Esophagus squamous epithelium (tissue), 5 donors: ENCODE results near the gene FHIT. TPM values are rescaled to one million over a fixed set of nuclear protein-coding genes. Genes with fewer than 3 reads are reported as not detected.
A peak's percentile ranks its signal among the peaks of the same experiment; 100 is the strongest.

Experiments
- DNase-seq: peaks from one replicate; lab custom pipeline; 2025; lab: John Stamatoyannopoulos, UW
- H3K27ac ChIP-seq, 4 donors: fragments of 200-600 bp; sonication (generic); one replicate each; pipeline ENCODE4 v1.5.1; 2016 to 2019; ENCODE audit warnings: mild to moderate bottlenecking in 1 of 4
- H3K27me3 ChIP-seq, 4 donors: fragments of 200-600 bp; sonication (generic); 1 replicate in 3 of 4; 2 replicates in 1 of 4; pipeline versions ENCODE4 v1.5.1 to v1.6.0; 2017 to 2021; ENCODE audit warnings: antibody characterized with exemption in 1 of 4
- H3K36me3 ChIP-seq, 3 donors: fragments of 200-600 bp; sonication (generic); one replicate each; pipeline ENCODE4 v1.5.1; 2016 to 2019
- H3K4me1 ChIP-seq, 3 donors: fragments of 200-600 bp; sonication (generic); one replicate each; pipeline ENCODE4 v1.5.1; 2017 to 2019
- H3K4me3 ChIP-seq, 4 donors: fragments of 200-600 bp; sonication (generic); 1 replicate in 3 of 4; 2 replicates in 1 of 4; pipeline ENCODE4 v1.5.1; 2016 to 2019; ENCODE audit warnings: mild to moderate bottlenecking in 2 of 4, moderate library complexity in 1 of 4
- H3K9me3 ChIP-seq, 3 donors: fragments of 200-600 bp; sonication (generic); one replicate each; pipeline ENCODE4 v1.5.1; 2016 to 2019
- CTCF ChIP-seq, 6 experiments: fragments of 450-650 bp in 4 of 6; fragments of 200-600 bp in 2 of 6; sonication (generic) in 2 of 6; IDR thresholded peaks; one replicate each; pipeline ENCODE4 v1.5.1; 2016 to 2019; ENCODE audit warnings: antibody characterized with exemption in 6 of 6, mild to moderate bottlenecking in 4 of 6, moderate library complexity in 4 of 6
- POLR2A ChIP-seq, 4 donors: fragments of 450-650 bp; IDR thresholded peaks; one replicate each; pipeline ENCODE4 v1.6.1; 2017; ENCODE audit warnings: antibody characterized with exemption in 4 of 4, mild to moderate bottlenecking in 4 of 4, moderate library complexity in 3 of 4
- WGBS, 2 donors: methylation state at CpG; one replicate each; pipeline ENCODE4 v1.1.5; 2018; 5-methylcytosine and 5-hydroxymethylcytosine counted together
- intact Hi-C: fragments of 100-400 bp; cut with DNase I; formaldehyde crosslinking; loops from one replicate; pipeline ENCODE4 v1.15.0; 2022
- total RNA-seq, 4 donors: library from RNA; depleted of rRNA; stranded (reverse); fragments of >200 nt; gene quantifications; one replicate each; pipeline ENCODE4 v1.1.0, GENCODE V29; 2016
- donor health status: DM: yes; HTN: yes; CAD: no.

The FHIT gene
- total RNA-seq, 4 donors from 2014 or later: 0.64 to 5.7 (median 3.1) TPM

GRCh38 chr3:61250784-61251173 lies 473 bp downstream of the FHIT start:
- WGBS, 2 donors: 0 to 2% methylated on average over 3 to 11 of the region's 21 CpGs
- Histone ChIP-seq H3K36me3 (no peaks in the 10 kb centered on the region), H3K4me3 (peak overlapping the region; percentile 57 to 94 (median 77)), H3K4me1 (peaks cover 0 to 20% (median 8%) of the 10 kb centered on the region in 3 donors), H3K9me3 (no peaks in the 10 kb centered on the region), H3K27ac (peak overlapping the region; percentile 68 to 90 (median 78)), H3K27me3 (no peaks in the 10 kb centered on the region)
- TF ChIP-seq POLR2A (IDR thresholded peaks at IDR 0.05) (no peak), CTCF (IDR thresholded peaks at IDR 0.05) (no peak)
- DNase-seq: peak; percentile 8
- intact Hi-C loops: no loop called here

DNA sequence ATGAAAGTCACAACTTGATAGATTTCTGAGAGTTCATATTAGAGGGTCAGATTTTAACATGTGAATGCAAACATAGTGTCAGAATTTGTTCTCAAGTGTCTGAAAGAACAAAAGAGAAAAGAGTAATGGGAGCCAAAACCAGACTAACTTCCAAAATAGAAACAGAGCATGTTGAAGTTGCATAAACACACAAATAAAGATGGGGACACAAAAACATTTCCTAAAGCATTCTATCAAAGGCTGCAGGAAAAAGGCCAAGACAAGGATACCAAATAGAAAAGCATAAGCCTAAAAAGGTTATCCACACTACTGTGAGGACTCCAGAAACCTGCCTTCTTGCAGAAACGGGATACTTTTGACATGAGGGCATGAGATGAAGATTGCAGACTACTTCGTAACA lies 2.8 kb downstream of the FHIT start:
- TF ChIP-seq POLR2A (IDR thresholded peaks at IDR 0.05) (no peak), CTCF (IDR thresholded peaks at IDR 0.05) (no peak)
- no peak overlapping the region for H3K27ac ChIP-seq
- H3K27me3 ChIP-seq: no peaks in the 10 kb centered on the region
- intact Hi-C loops: no loop called here
- H3K4me1 ChIP-seq: peaks cover 0 to 20% (median 8%) of the 10 kb centered on the region in 3 donors
- no peaks in the 10 kb centered on the region for H3K36me3 ChIP-seq
- no peak for DNase-seq
- H3K9me3 ChIP-seq: no peaks in the 10 kb centered on the region
- H3K4me3 ChIP-seq: no peak overlapping the region
- 83 to 85% methylated on average over 2 of the region's 2 CpGs for WGBS, 2 donors

DNA sequence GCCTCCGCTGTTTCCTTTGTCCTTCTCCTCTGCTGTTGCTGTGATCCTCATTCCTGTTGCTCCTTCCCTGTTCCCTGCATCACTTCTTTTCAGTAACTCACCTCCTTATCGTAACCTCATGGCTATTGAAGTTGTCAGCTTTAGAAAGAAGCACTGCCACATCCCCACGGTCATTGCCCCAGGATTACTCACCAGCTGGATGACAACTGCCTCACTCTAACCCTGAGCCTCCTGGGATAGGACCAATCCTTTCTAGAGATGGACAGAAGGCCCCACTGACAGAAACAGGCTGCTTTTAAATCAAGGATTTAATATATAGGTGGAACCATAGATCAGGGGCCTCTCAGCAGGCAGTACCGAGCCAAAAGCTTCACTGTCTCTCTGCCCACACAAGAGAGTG lies 4.1 kb downstream of the FHIT start:
- no peaks in the 10 kb centered on the region for H3K36me3 ChIP-seq
- H3K4me1 ChIP-seq: peaks cover 0 to 18% (median 8%) of the 10 kb centered on the region in 3 donors
- H3K4me3 ChIP-seq: no peak overlapping the region
- WGBS, 2 donors: 66 to 86% methylated on average over 4 of the region's 4 CpGs
- TF ChIP-seq POLR2A (IDR thresholded peaks at IDR 0.05) (no peak), CTCF (IDR thresholded peaks at IDR 0.05) (no peak)
- H3K27me3 ChIP-seq: no peaks in the 10 kb centered on the region
- intact Hi-C loops: no loop called here
- H3K27ac ChIP-seq: no peak overlapping the region
- DNase-seq: no peak
- H3K9me3 ChIP-seq: no peaks in the 10 kb centered on the region

DNA sequence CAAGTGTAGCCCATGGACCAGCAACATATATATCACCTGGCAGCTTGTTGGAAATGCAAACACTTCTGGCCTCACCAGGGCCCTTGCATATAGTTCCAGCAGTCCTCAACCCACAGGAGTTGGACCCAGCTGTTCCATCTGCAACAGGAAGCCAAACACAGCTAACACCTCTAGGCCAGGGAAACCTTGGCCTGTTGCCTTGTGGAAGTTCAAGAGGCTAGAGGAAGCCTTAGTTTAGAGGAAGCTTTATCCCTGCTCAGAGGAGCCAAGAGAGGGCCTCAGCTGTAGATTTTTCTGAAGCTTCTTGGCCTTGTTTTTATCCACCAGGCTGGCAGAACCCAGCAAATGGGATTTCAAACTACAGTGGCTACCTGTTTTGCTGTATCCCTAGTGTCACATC lies 11.4 kb downstream of the FHIT start:
- DNase-seq: no peak
- H3K27ac ChIP-seq: no peak overlapping the region
- TF ChIP-seq POLR2A (IDR thresholded peaks at IDR 0.05) (no peak), CTCF (IDR thresholded peaks at IDR 0.05) (no peak)
- no peaks in the 10 kb centered on the region for H3K9me3 ChIP-seq
- H3K4me3 ChIP-seq: no peak overlapping the region
- no peaks in the 10 kb centered on the region for H3K36me3 ChIP-seq
- peaks cover 0 to 6% (median 0%) of the 10 kb centered on the region in 3 donors for H3K4me1 ChIP-seq
- no peaks in the 10 kb centered on the region for H3K27me3 ChIP-seq
- intact Hi-C loops: no loop called here

GRCh38 chr3:61237858-61238257 lies 13.4 kb downstream of the FHIT start:
- intact Hi-C loops: no loop called here
- Histone ChIP-seq H3K27ac (no peak overlapping the region), H3K27me3 (no peaks in the 10 kb centered on the region), H3K4me1 (peaks cover 0 to 6% (median 0%) of the 10 kb centered on the region in 3 donors), H3K36me3 (no peaks in the 10 kb centered on the region), H3K4me3 (no peak overlapping the region), H3K9me3 (no peaks in the 10 kb centered on the region)
- 79 to 93% methylated on average over 1 of the region's 1 CpG for WGBS, 2 donors
- no peak for TF ChIP-seq POLR2A (IDR thresholded peaks at IDR 0.05)
- TF ChIP-seq CTCF (IDR thresholded peaks at IDR 0.05): no peak
- no peak for DNase-seq
